Mesenchymal stem cell (in vitro differentiated cells and primary cell): ENCODE results near the gene PPDPF.

Experiments used
- DNase-seq: peaks from one replicate; pipeline ENCODE4 v3.0.0-alpha.2; 2013
- H2AFZ ChIP-seq: one replicate; pipeline ENCODE4 v1.6.1; 2013; ENCODE audit warnings: low read depth, mild to moderate bottlenecking, control low read depth, inconsistent platforms, low read length, moderate library complexity
- H2AK5ac ChIP-seq: 2 replicates; pipeline ENCODE4 v1.6.1; 2013; ENCODE audit warnings: low read length, moderate library complexity, mild to moderate bottlenecking, inconsistent platforms; ENCODE audit not compliant: severe bottlenecking
- H2BK120ac ChIP-seq: one replicate; pipeline ENCODE4 v1.6.1; 2013; ENCODE audit warnings: low read depth, mild to moderate bottlenecking, inconsistent platforms, low read length, moderate library complexity
- H2BK12ac ChIP-seq, 2 experiments: one replicate each; pipeline ENCODE4 v1.6.1; 2013; ENCODE audit warnings: inconsistent platforms in 2 of 2, low read length in 2 of 2, mild to moderate bottlenecking in 2 of 2, moderate library complexity in 2 of 2, control low read depth in 1 of 2
- H2BK15ac ChIP-seq: one replicate; pipeline ENCODE4 v1.6.1; 2013; ENCODE audit warnings: mild to moderate bottlenecking, low read depth, inconsistent platforms; ENCODE audit not compliant: poor library complexity, severe bottlenecking
- H2BK5ac ChIP-seq: 2 replicates; pipeline ENCODE4 v1.6.1; 2013; ENCODE audit warnings: low read depth, mild to moderate bottlenecking, low read length, control low read depth, inconsistent platforms; ENCODE audit not compliant: poor library complexity, severe bottlenecking
- H3K14ac ChIP-seq, 2 experiments: one replicate each; pipeline ENCODE4 v1.6.1; 2013; ENCODE audit warnings: inconsistent platforms in 2 of 2, low read length in 2 of 2, control low read depth in 1 of 2, mild to moderate bottlenecking in 1 of 2, moderate library complexity in 1 of 2
- H3K18ac ChIP-seq, 2 experiments: one replicate each; pipeline ENCODE4 v1.6.1; 2013; ENCODE audit warnings: inconsistent platforms in 2 of 2, low read length in 2 of 2, control low read depth in 1 of 2, low read depth in 1 of 2, mild to moderate bottlenecking in 1 of 2
- H3K23ac ChIP-seq, 2 experiments: one replicate each; pipeline ENCODE4 v1.6.1; 2013; ENCODE audit warnings: inconsistent platforms in 2 of 2, low read length in 2 of 2, mild to moderate bottlenecking in 2 of 2, moderate library complexity in 2 of 2, control low read depth in 1 of 2
- H3K27ac ChIP-seq: 2 replicates; pipeline ENCODE4 v1.5.1; 2013; ENCODE audit warnings: mild to moderate bottlenecking, moderate library complexity, low read length, control low read depth, inconsistent platforms; ENCODE audit not compliant: poor library complexity, severe bottlenecking
- H3K27me3 ChIP-seq, 2 experiments: 2 replicates each; pipeline versions ENCODE4 v1.6.1 to v1.7.0; 2013; ENCODE audit warnings: low read length in 2 of 2, mild to moderate bottlenecking in 2 of 2, moderate library complexity in 2 of 2, control low read depth in 1 of 2, inconsistent platforms in 1 of 2; ENCODE audit not compliant: control insufficient read depth in 1 of 2, insufficient read depth in 1 of 2
- H3K36me3 ChIP-seq, 2 experiments: 2 replicates each; pipeline versions ENCODE4 v1.6.1 to v1.7.0; 2013; ENCODE audit warnings: low read length in 2 of 2, control low read depth in 1 of 2, inconsistent platforms in 1 of 2, low read depth in 1 of 2, mild to moderate bottlenecking in 1 of 2; ENCODE audit not compliant: insufficient read depth in 2 of 2, control insufficient read depth in 1 of 2
- H3K4ac ChIP-seq, 2 experiments: one replicate each; pipeline ENCODE4 v1.6.1; 2013; ENCODE audit warnings: inconsistent platforms in 2 of 2, low read length in 2 of 2, mild to moderate bottlenecking in 2 of 2, moderate library complexity in 2 of 2, control low read depth in 1 of 2, low read depth in 1 of 2
- H3K4me1 ChIP-seq: 2 replicates; pipeline ENCODE4 v1.6.1; 2013; ENCODE audit warnings: low read depth, low read length, control low read depth; ENCODE audit not compliant: control insufficient read depth, insufficient read depth
- H3K4me2 ChIP-seq: 2 replicates; pipeline ENCODE4 v1.6.1; 2013; ENCODE audit warnings: low read length, mild to moderate bottlenecking, inconsistent platforms; ENCODE audit not compliant: poor library complexity, severe bottlenecking
- H3K4me3 ChIP-seq, 2 experiments: 2 replicates each; pipeline versions ENCODE4 v1.5.1 to v1.7.0; 2013; ENCODE audit warnings: low read length in 2 of 2, mild to moderate bottlenecking in 2 of 2, control low read depth in 1 of 2, low read depth in 1 of 2; ENCODE audit not compliant: insufficient read depth in 1 of 2
- H3K79me1 ChIP-seq: replicated peaks from 2 replicates; pipeline ENCODE4 v1.6.1; 2013; ENCODE audit warnings: mild to moderate bottlenecking, control low read depth, low read length, inconsistent platforms; ENCODE audit not compliant: poor library complexity, severe bottlenecking
- H3K9ac ChIP-seq: 2 replicates; pipeline ENCODE4 v1.7.0; 2013; ENCODE audit warnings: mild to moderate bottlenecking, low read length, moderate library complexity
- H3K9me3 ChIP-seq: 2 replicates; pipeline ENCODE4 v1.7.0; 2013; ENCODE audit warnings: mild to moderate bottlenecking, low read length; ENCODE audit not compliant: control insufficient read depth
- H4K8ac ChIP-seq: one replicate; pipeline ENCODE4 v1.6.1; 2013; ENCODE audit warnings: inconsistent platforms, mild to moderate bottlenecking, low read length, moderate library complexity
- H4K91ac ChIP-seq: one replicate; pipeline ENCODE4 v1.6.1; 2013; ENCODE audit warnings: mild to moderate bottlenecking, low read length, inconsistent platforms
- WGBS: methylation state at CpG from one replicate; pipeline ENCODE4 v1.1.7; 2013; ENCODE audit warnings: mixed read lengths; 5-methylcytosine and 5-hydroxymethylcytosine counted together

The PPDPF gene

DNA sequence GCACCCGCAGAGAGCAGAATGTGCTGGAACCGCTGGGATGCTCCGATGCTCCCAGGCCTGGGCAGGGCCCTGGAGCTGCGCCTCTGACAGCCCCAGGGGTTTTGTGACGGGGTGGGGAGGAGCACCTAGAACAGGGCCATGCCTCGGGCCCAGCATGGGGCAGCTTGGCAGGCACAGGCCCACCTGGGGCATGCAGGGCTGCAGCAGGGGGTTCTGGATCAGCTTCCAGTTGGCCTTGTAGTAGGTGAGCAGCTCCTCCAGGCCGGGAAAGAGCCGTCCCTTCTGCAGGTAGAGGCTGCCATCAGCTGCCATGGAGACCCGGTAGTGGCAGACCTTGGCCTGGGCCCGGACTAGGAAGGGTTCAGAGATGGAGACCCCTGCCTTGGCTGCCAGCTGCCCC, 22.6 kb downstream of the PPDPF start:
- H3K4me2 ChIP-seq, result no peak overlapping the region
- H4K8ac ChIP-seq, result peak overlapping the region; percentile 45
- no peak for DNase-seq
- H2BK120ac ChIP-seq, result no peak overlapping the region
- peaks cover 3 to 76% of the 10 kb centered on the region in 2 experiments for H3K27me3 ChIP-seq
- H2AK5ac ChIP-seq, result no peak overlapping the region
- H3K23ac ChIP-seq, result no peak overlapping the region
- no peaks in the 10 kb centered on the region for H3K9me3 ChIP-seq
- H2BK15ac ChIP-seq, result no peak overlapping the region
- no peak overlapping the region for H3K4me3 ChIP-seq
- H2BK12ac ChIP-seq, result no peak overlapping the region
- H3K36me3 ChIP-seq, result no peaks in the 10 kb centered on the region
- no peaks in the 10 kb centered on the region for H3K79me1 ChIP-seq
- peaks cover 31% of the 10 kb centered on the region for H3K4me1 ChIP-seq
- no peak overlapping the region for H3K18ac ChIP-seq
- H2BK5ac ChIP-seq, result no peak overlapping the region
- H3K9ac ChIP-seq, result no peak overlapping the region
- WGBS, result 85% methylated on average over 10 of the region's 10 CpGs
- no peak overlapping the region for H3K27ac ChIP-seq
- no peak overlapping the region for H3K14ac ChIP-seq
- H3K4ac ChIP-seq, result no peak overlapping the region
- no peak overlapping the region for H2AFZ ChIP-seq
- no peak overlapping the region for H4K91ac ChIP-seq

DNA sequence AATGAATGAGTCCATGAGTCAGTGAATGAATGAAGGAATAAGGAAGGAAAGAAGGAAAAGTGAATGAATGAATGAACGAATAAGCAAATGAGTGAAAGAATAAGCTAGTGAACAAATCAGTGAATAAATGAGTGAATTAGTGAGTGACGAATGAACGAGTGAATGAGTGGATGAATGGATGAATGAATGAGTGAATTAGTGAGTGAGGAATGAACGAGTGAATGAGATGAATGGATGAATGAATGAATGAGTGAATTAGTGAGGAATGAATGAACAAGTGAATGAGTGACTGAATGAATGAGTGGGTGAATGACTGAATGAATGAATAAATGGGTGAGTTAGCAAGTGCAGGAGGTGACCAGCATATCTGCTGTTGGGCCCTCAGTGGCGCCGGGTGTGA, 23.2 kb downstream of the PPDPF start:
- no peak for DNase-seq

GRCh38 chr20:63544241-63544957, 23.8 kb downstream of the PPDPF start:
- H3K36me3 ChIP-seq, result no peaks in the 10 kb centered on the region
- H3K23ac ChIP-seq, result no peak overlapping the region
- H3K27me3 ChIP-seq, result peaks cover 11 to 83% of the 10 kb centered on the region in 2 experiments
- no peak overlapping the region for H4K91ac ChIP-seq
- WGBS, result 83% methylated on average over 27 of the region's 27 CpGs
- no peak overlapping the region for H2AFZ ChIP-seq
- H3K9me3 ChIP-seq, result no peaks in the 10 kb centered on the region
- no peak overlapping the region for H2AK5ac ChIP-seq
- no peak overlapping the region for H2BK15ac ChIP-seq
- no peak for DNase-seq
- no peak overlapping the region for H2BK5ac ChIP-seq
- no peak overlapping the region for H2BK12ac ChIP-seq
- H3K27ac ChIP-seq, result no peak overlapping the region
- H3K18ac ChIP-seq, result no peak overlapping the region
- no peak overlapping the region for H3K14ac ChIP-seq
- no peaks in the 10 kb centered on the region for H3K79me1 ChIP-seq
- peaks cover 25% of the 10 kb centered on the region for H3K4me1 ChIP-seq
- H3K4ac ChIP-seq, result no peak overlapping the region
- H2BK120ac ChIP-seq, result no peak overlapping the region
- H3K4me2 ChIP-seq, result no peak overlapping the region
- H3K4me3 ChIP-seq, result no peak overlapping the region
- no peak overlapping the region for H3K9ac ChIP-seq
- no peak overlapping the region for H4K8ac ChIP-seq

More for the DNA sequence above, 23.2 kb downstream of the PPDPF start:
- Histone ChIP-seq H3K4me1 (peaks cover 26% of the 10 kb centered on the region), H2BK15ac (no peak overlapping the region), H3K4me3 (no peak overlapping the region), H2AFZ (no peak overlapping the region), H2BK5ac (no peak overlapping the region), H3K18ac (no peak overlapping the region), H4K8ac (no peak overlapping the region), H3K4me2 (no peak overlapping the region), H2BK12ac (no peak overlapping the region), H3K9ac (no peak overlapping the region), H4K91ac (no peak overlapping the region), H3K14ac (no peak overlapping the region), H3K9me3 (no peaks in the 10 kb centered on the region), H3K36me3 (no peaks in the 10 kb centered on the region), H3K27me3 (peaks cover 9 to 82% of the 10 kb centered on the region in 2 experiments), H2BK120ac (no peak overlapping the region), H3K27ac (no peak overlapping the region), H3K23ac (no peak overlapping the region), H3K79me1 (no peaks in the 10 kb centered on the region), H3K4ac (no peak overlapping the region), H2AK5ac (no peak overlapping the region)
- 88% methylated on average over 6 of the region's 6 CpGs for WGBS

DNA sequence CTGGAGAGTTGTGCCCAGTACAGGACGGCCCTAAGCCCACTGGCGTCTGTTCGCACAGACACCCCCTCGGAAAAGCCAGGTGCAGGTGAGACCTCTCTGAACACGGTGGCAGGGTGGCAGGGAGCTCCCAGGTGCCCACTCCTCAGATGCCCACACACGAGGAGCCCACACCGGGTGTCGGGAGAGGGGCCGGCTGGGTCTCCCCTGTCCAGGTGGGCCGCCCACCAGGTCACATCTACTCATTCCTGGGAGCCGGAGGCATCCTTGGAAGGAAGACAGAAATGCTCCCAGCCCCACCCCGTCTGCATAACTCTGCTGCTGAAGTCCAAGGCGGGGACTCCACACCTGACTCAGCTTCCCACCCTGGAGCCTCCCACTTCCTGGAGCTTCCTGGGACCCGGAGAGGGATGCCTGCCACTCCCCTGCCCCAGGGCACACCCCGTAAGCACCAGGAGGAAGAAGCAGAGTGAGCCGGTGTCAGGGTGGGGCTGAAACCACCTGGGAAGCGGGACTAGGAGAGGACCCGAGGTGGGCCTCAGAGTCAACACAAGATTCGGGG, 24.5 kb downstream of the PPDPF start:
- Histone ChIP-seq H2BK12ac (no peak overlapping the region), H2AFZ (no peak overlapping the region), H3K4ac (no peak overlapping the region), H2BK120ac (no peak overlapping the region), H3K4me3 (no peak overlapping the region), H3K4me1 (peaks cover 22% of the 10 kb centered on the region), H3K14ac (no peak overlapping the region), H4K91ac (no peak overlapping the region), H3K4me2 (no peak overlapping the region), H3K79me1 (no peaks in the 10 kb centered on the region), H3K18ac (no peak overlapping the region), H4K8ac (no peak overlapping the region), H3K9ac (no peak overlapping the region), H3K23ac (no peak overlapping the region), H2BK15ac (no peak overlapping the region), H3K27ac (no peak overlapping the region), H3K9me3 (no peaks in the 10 kb centered on the region), H3K27me3 (peaks cover 11 to 83% of the 10 kb centered on the region in 2 experiments), H2AK5ac (no peak overlapping the region), H3K36me3 (no peaks in the 10 kb centered on the region), H2BK5ac (no peak overlapping the region)
- WGBS, result 71% methylated on average over 19 of the region's 19 CpGs
- no peak for DNase-seq
